Measurements from ENCODE around the gene CDH13.

Gene CDH13

GRCh38 chr16:82639263-82639662 lies 12.5 kb downstream of the CDH13 start:
- no peaks in the 10 kb centered on the region for H3K79me2 ChIP-seq (ENCODE audit: control insufficient read depth, low read length)

DNA sequence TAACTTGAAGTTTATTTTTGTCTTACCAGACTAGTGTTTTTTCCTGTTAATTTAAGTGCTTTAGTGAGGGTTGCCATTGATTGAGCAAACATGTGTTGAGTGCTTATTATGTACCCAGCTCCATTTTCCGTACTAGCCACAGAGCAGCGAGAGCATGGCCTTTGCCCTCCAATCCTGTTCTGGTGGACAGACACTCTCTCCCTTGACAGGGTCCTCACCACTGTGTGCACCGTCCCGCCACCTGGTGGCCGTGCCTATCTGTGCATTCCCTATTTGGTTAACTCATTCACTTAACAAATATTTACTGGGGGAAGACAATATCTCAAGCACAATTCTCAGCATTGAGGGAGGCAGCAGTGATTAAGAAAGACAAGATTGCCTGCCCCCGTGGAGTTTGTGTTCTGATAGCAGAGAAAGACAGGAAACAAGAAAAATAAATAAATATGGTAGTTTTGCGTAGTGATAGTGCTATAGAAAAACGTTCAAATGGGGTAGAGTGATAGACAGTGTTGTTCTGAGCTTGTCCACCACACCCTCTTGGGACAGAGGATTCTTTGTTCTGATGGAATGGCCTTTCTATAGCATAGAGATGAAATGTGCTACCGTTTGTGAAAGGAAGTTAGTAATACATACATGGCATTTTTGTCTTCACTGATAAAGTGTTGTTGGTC lies 13.0 kb downstream of the CDH13 start:
- no peaks in the 10 kb centered on the region for H3K9me2 ChIP-seq (replicated peaks; ENCODE audit: control insufficient read depth, low read length)
- H3K36me3 ChIP-seq (ENCODE audit: control insufficient read depth, low read length), result no peaks in the 10 kb centered on the region
- H3K79me2 ChIP-seq (ENCODE audit: control insufficient read depth, low read length), result no peaks in the 10 kb centered on the region
- H3K4me2 ChIP-seq (ENCODE audit: low read length), result no peak overlapping the region
- no peaks in the 10 kb centered on the region for H3K9me3 ChIP-seq (ENCODE audit: control insufficient read depth, insufficient read depth, low read length)
- no peaks in the 10 kb centered on the region for H3F3A ChIP-seq (ENCODE audit: control insufficient read depth, insufficient read depth)
- no peak overlapping the region for H3K27ac ChIP-seq (ENCODE audit: low read depth, low read length)
- H3K4me3 ChIP-seq (ENCODE audit: low read length), result no peak overlapping the region
- TF ChIP-seq CTCF (IDR thresholded peaks at IDR 0.05; ENCODE audit: low read depth, low read length, poor library complexity, severe bottlenecking), result peak; percentile 87
- TF ChIP-seq EZH2phosphoT487 (IDR thresholded peaks at IDR 0.05; ENCODE audit: borderline replicate concordance, low read length), result no peak
- no peaks in the 10 kb centered on the region for H3K4me1 ChIP-seq (ENCODE audit: control insufficient read depth, low read length)
- no peaks in the 10 kb centered on the region for H4K20me1 ChIP-seq (ENCODE audit: control insufficient read depth, insufficient read depth, low read depth, low read length)
- no peaks in the 10 kb centered on the region for H3K27me3 ChIP-seq (ENCODE audit: control insufficient read depth, low read length)

More at GRCh38 chr16:82639263-82639662, 12.5 kb downstream of the CDH13 start:
- Histone ChIP-seq H3K36me3 (ENCODE audit: control insufficient read depth, low read length) (no peaks in the 10 kb centered on the region), H3K4me1 (ENCODE audit: control insufficient read depth, low read length) (no peaks in the 10 kb centered on the region), H4K20me1 (ENCODE audit: control insufficient read depth, insufficient read depth, low read depth, low read length) (no peaks in the 10 kb centered on the region), H3K4me3 (ENCODE audit: low read length) (no peak overlapping the region), H3K9me2 (replicated peaks; ENCODE audit: control insufficient read depth, low read length) (no peaks in the 10 kb centered on the region), H3K27me3 (ENCODE audit: control insufficient read depth, low read length) (no peaks in the 10 kb centered on the region), H3K27ac (ENCODE audit: low read depth, low read length) (no peak overlapping the region), H3F3A (ENCODE audit: control insufficient read depth, insufficient read depth) (no peaks in the 10 kb centered on the region), H3K4me2 (ENCODE audit: low read length) (no peak overlapping the region), H3K9me3 (ENCODE audit: control insufficient read depth, insufficient read depth, low read length) (no peaks in the 10 kb centered on the region)
- TF ChIP-seq EZH2phosphoT487 (IDR thresholded peaks at IDR 0.05; ENCODE audit: borderline replicate concordance, low read length) (no peak), CTCF (IDR thresholded peaks at IDR 0.05; ENCODE audit: low read depth, low read length, poor library complexity, severe bottlenecking) (no peak)

DNA sequence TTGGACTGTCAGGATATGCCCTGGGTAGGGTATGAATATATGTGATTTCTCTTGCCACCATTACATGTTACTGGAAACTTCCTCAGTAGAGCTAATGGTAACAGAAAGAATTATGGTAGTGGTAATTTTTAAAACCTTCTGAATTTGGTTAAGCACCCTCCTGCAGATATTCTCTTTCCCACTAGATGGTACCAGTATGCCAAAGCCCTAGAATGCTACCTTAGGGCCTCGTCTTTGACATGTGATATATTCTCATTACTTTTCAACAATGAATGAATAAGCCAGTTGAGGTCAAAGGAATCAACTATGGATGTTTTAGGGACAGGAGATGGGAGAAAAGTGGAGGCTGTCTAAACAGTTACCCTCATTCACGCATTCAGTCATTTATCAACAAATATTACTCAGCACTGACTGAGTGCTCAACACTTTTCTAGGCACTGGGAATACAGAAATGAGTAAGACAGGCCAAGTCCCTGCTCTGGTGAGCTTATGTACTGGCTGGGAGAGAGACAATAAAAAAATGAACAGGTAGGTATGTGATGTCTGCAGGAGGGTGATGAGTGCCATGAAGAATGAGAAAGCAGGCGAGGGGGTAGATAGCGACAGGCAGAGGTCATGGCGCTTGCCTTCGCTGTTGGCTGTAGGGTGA lies 14.7 kb downstream of the CDH13 start:
- H3K9me3 ChIP-seq (ENCODE audit: control insufficient read depth, insufficient read depth, low read length), result no peaks in the 10 kb centered on the region
- TF ChIP-seq CTCF (IDR thresholded peaks at IDR 0.05; ENCODE audit: low read depth, low read length, poor library complexity, severe bottlenecking) (no peak), EZH2phosphoT487 (IDR thresholded peaks at IDR 0.05; ENCODE audit: borderline replicate concordance, low read length) (no peak)
- H3K27ac ChIP-seq (ENCODE audit: low read depth, low read length), result no peak overlapping the region
- no peaks in the 10 kb centered on the region for H3K27me3 ChIP-seq (ENCODE audit: control insufficient read depth, low read length)
- no peak overlapping the region for H3K4me2 ChIP-seq (ENCODE audit: low read length)
- no peaks in the 10 kb centered on the region for H3K4me1 ChIP-seq (ENCODE audit: control insufficient read depth, low read length)
- H3K79me2 ChIP-seq (ENCODE audit: control insufficient read depth, low read length), result no peaks in the 10 kb centered on the region
- no peaks in the 10 kb centered on the region for H4K20me1 ChIP-seq (ENCODE audit: control insufficient read depth, insufficient read depth, low read depth, low read length)
- H3K9me2 ChIP-seq (replicated peaks; ENCODE audit: control insufficient read depth, low read length), result no peaks in the 10 kb centered on the region
- H3K36me3 ChIP-seq (ENCODE audit: control insufficient read depth, low read length), result no peaks in the 10 kb centered on the region
- H3F3A ChIP-seq (ENCODE audit: control insufficient read depth, insufficient read depth), result no peaks in the 10 kb centered on the region
- no peak overlapping the region for H3K4me3 ChIP-seq (ENCODE audit: low read length)

Data from DOHH2 (cell line).